Measurements from ENCODE around the gene YPEL2. TPM values are rescaled to one million over a fixed set of nuclear protein-coding genes. Genes with fewer than 3 reads are reported as not detected.

The YPEL2 gene
- total RNA-seq, 1 donor from 2014 or later = 19.5 TPM

DNA sequence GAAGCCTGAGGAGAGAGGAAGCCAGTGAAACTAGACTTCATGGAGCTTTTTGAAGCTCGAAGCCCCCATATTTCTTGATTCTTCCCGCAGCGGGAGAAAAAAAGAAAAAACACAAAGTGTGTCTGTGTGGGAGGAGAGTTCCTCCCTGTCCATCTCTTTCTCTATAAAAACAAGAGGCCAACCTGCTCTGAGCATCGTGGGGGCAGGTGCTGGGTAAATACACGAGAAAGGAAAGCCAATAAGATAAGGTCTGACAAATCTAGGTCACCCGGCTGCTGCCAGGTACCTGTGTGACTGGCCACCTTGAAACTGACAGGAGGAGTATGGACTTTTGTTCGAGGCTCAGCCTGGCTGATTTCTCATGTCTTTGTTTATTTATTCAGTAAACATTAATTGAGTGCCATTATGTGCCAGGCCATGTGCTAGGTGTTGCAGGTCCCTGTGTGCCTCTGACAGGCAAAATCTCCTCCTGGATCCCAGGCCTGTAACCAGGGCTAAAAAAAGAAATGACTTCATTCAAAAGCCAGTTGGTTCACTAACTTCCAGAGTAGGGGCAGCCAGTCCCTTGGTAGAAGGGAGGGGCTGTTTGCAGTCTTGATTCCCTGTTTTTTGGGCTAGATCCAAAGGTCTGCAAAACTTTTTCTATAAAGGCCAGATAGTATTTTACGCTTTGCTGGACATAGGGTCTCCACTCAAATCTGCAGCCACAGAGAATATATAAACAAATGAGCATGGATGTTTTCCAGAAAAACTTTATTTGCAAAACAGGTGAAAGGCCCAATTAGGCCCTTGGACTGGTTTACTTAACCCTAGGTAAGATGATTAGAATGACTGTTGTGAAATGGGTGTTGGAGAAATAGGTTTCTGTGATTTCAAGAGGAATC lies 35.6 kb downstream of the YPEL2 start:
- POLR2A ChIA-PET = interaction anchor here (2.1 to 7.9 kb wide), 2 partner anchors 16 to 36 kb away, joined by 7 to 56 read pairs; partner anchors contain the start of gene YPEL2

DNA sequence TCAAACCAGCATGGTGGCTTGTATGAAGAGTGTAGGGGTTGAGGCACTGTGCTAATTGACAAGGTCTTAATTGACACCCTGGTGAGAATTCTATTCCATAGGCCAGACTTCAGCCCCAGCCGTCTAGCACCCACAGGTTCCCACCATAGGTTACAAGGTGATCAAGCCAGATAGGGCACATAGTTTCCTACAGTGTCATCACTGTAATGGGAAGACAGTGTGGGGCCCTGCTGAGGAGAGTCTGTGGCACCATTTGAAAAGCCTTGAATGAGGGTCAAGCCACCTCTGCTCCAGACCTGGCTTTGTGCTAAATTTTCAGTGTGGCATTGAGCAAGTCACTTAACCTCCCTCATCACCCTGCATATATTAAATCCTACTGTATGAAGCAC lies 36.2 kb downstream of the YPEL2 start:
- intact Hi-C loops (cut with micrococcal nuclease) = no loop called here
- no peaks in the 10 kb centered on the region for H3K9me3 Mint-ChIP-seq

More for the DNA sequence above, 35.6 kb downstream of the YPEL2 start:
- Mint-ChIP-seq H3K27ac (peak overlapping the region; percentile 30), H3K27me3 (no peaks in the 10 kb centered on the region), H3K4me3 (no peak overlapping the region), H3K4me1 (peaks cover 87% of the 10 kb centered on the region), H3K36me3 (ENCODE audit: low read depth) (no peaks in the 10 kb centered on the region), H3K9me3 (no peaks in the 10 kb centered on the region)
- ATAC-seq (ENCODE audit: low read depth) (no peak), DNase-seq (no peak)
- CTCF ChIA-PET = interaction anchor here (1.0 to 2.7 kb wide), 2 partner anchors 13 to 37 kb away, joined by 3 to 15 read pairs; no protein-coding TSS in a partner anchor
- intact Hi-C loops (cut with micrococcal nuclease) = no loop called here
- TF ChIP-seq, protein P1, sequence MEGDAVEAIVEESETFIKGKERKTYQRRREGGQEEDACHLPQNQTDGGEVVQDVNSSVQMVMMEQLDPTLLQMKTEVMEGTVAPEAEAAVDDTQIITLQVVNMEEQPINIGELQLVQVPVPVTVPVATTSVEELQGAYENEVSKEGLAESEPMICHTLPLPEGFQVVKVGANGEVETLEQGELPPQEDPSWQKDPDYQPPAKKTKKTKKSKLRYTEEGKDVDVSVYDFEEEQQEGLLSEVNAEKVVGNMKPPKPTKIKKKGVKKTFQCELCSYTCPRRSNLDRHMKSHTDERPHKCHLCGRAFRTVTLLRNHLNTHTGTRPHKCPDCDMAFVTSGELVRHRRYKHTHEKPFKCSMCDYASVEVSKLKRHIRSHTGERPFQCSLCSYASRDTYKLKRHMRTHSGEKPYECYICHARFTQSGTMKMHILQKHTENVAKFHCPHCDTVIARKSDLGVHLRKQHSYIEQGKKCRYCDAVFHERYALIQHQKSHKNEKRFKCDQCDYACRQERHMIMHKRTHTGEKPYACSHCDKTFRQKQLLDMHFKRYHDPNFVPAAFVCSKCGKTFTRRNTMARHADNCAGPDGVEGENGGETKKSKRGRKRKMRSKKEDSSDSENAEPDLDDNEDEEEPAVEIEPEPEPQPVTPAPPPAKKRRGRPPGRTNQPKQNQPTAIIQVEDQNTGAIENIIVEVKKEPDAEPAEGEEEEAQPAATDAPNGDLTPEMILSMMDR (IDR thresholded peaks at IDR 0.05) = no peak

DNA sequence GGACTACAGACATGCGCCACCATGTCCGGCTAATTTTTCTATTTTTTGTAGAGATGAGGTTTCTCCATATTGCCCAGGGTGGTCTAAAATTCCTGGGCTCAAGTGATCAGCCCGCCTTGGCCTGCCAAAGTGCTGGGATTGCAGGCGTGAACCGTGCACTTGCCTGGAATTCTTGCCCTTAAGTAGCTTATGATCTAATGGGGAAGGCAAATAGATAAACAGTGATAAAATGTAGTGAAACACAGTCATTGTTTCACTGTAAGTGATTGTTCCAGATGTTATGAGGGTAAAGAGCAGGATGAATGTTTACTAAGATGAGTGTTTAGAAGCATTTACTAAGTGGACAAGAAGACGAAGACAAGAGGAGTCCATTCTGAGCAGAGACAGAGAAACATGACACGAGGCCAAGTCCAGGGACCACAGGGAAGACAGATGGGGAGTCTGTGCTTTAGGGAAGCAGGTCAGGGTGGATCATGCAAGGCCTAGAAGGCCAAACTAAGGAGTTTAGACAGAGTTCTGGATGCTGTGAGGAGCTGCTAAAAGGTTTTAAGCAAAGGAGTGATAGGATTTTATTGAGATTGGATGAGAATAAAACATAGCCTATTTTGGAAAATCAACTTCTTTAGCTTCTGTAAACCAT lies 36.9 kb downstream of the YPEL2 start:
- intact Hi-C loops (cut with micrococcal nuclease) = no loop called here
- TF ChIP-seq, protein P1 (IDR thresholded peaks at IDR 0.05) = no peak
- POLR2A ChIA-PET = interaction anchor here (1.2 to 1.3 kb wide), 3 partner anchors 12 to 18 kb away, joined by 3 to 8 read pairs (median 4); no protein-coding TSS in a partner anchor
- CTCF ChIA-PET = interaction anchor here (0.8 kb wide), 1 partner anchor 39 kb away, joined by 4 read pairs; no protein-coding TSS in a partner anchor
- DNase-seq (no peak), ATAC-seq (ENCODE audit: low read depth) (no peak)
- no peaks in the 10 kb centered on the region for H3K27me3 Mint-ChIP-seq
- H3K4me3 Mint-ChIP-seq = no peak overlapping the region
- peak overlapping the region; percentile 0 for H3K27ac Mint-ChIP-seq
- peaks cover 90% of the 10 kb centered on the region for H3K4me1 Mint-ChIP-seq
- H3K9me3 Mint-ChIP-seq = no peaks in the 10 kb centered on the region
- no peaks in the 10 kb centered on the region for H3K36me3 Mint-ChIP-seq (ENCODE audit: low read depth)

More for the DNA sequence above, 36.2 kb downstream of the YPEL2 start:
- ChIA-PET CTCF (no interaction called here), POLR2A (interaction anchor here (1.3 kb wide), 2 partner anchors 12 to 17 kb away, joined by 4 to 8 read pairs; no protein-coding TSS in a partner anchor)
- H3K27ac Mint-ChIP-seq = peak overlapping the region; percentile 30
- no peaks in the 10 kb centered on the region for H3K36me3 Mint-ChIP-seq (ENCODE audit: low read depth)
- no peak overlapping the region for H3K4me3 Mint-ChIP-seq
- no peak for DNase-seq
- H3K4me1 Mint-ChIP-seq = peaks cover 87% of the 10 kb centered on the region
- TF ChIP-seq, protein P1 (IDR thresholded peaks at IDR 0.05) = no peak
- H3K27me3 Mint-ChIP-seq = no peaks in the 10 kb centered on the region
- no peak for ATAC-seq (ENCODE audit: low read depth)

DNA sequence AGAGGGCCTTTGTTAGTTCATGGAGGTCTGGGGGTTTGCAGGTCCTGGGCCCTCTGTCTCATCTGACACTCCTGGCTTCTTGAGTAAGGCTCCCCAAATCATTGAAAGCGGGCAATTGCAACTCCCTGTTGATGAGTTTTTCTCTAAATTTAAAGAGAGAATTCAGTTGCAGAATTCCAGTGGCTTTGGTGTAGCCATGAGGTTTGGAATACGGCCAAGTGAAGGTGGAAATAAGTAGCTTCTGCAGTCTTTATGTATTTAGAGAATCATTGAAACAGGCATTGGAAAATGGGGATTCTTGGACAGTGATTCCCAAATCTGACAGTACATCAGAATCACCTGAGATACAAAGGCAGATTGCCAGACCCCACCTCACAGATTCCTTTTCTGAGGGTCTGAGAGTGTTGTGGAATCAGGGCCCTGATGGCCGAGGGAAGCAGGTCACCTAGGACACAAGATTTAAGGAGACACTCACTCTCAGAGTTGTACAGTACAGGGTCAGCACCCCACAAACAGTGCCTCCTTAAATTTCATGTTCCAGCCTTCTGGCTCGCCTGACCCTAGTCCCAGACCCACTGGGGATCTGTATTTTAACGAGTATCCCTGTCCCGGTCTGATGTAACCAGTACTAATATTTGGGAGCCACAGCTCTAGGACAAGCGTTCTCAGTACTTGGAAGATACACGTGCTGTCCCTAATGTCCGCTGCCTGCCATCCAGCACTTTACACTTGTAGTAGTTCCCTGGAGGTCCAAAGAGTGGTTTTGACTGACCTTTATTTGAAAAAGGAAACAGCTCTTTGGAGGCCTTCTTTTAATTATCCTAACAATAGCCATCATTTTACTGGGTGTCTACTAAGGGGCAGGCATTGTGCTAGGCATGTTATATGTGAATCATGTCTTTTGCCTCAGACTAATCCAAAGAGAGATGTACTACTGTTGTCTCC lies 37.8 kb downstream of the YPEL2 start:
- DNase-seq = no peak
- no peaks in the 10 kb centered on the region for H3K9me3 Mint-ChIP-seq
- CTCF ChIA-PET = interaction anchor here (0.8 kb wide), 1 partner anchor 40 kb away, joined by 4 read pairs; no protein-coding TSS in a partner anchor
- H3K36me3 Mint-ChIP-seq (ENCODE audit: low read depth) = no peaks in the 10 kb centered on the region
- intact Hi-C loops (cut with micrococcal nuclease) = no loop called here
- ATAC-seq (ENCODE audit: low read depth) = no peak
- POLR2A ChIA-PET = interaction anchor here (1.2 to 1.8 kb wide), 5 partner anchors 8 to 40 kb away, joined by 3 to 13 read pairs (median 4); no protein-coding TSS in a partner anchor
- H3K4me1 Mint-ChIP-seq = peaks cover 90% of the 10 kb centered on the region
- H3K4me3 Mint-ChIP-seq = no peak overlapping the region
- no peak overlapping the region for H3K27ac Mint-ChIP-seq
- no peaks in the 10 kb centered on the region for H3K27me3 Mint-ChIP-seq
- TF ChIP-seq, protein P1 (IDR thresholded peaks at IDR 0.05) = no peak
